ENCODE measurements around the gene LRP1B.

The LRP1B gene

DNA sequence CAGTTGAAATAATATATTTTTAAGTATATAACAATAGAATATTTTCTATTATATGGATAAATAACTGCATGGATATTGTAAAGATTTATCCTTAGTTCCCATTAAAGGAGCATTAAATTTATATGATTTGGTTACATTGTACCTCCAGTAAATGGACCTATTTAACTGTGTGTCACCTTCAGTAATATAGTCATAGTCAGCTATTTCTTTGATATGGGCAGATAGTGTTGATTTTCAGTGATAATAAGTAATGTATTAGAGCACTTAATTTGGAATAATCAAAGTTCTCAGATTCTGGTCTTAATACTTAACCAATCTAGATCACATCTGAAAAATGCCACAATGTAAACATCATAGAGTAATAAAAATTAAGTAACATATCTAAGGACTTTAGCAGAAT lies 1823.3 kb downstream of the LRP1B start:
- Histone ChIP-seq H3K9me2 (replicated peaks; ENCODE audit: low read depth, low read length) (no peaks in the 10 kb centered on the region), H3K4me3 (ENCODE audit: low read length, poor library complexity, severe bottlenecking) (no peak overlapping the region), H3F3A (ENCODE audit: low read depth) (no peaks in the 10 kb centered on the region), H3K79me2 (ENCODE audit: insufficient read depth, low read length) (no peaks in the 10 kb centered on the region), H2AFZ (ENCODE audit: low read length) (no peak overlapping the region), H4K20me1 (ENCODE audit: insufficient read depth, low read length, poor library complexity, severe bottlenecking) (no peaks in the 10 kb centered on the region), H3K9ac (ENCODE audit: low read depth, low read length, poor library complexity, severe bottlenecking) (no peak overlapping the region), H3K27me3 (ENCODE audit: insufficient read depth, low read length, poor library complexity, severe bottlenecking) (no peaks in the 10 kb centered on the region), H3K4me1 (ENCODE audit: insufficient read depth, low read length, poor library complexity, severe bottlenecking) (no peaks in the 10 kb centered on the region), H3K9me3 (ENCODE audit: insufficient read depth, low read depth, low read length) (no peaks in the 10 kb centered on the region), H3K36me3 (ENCODE audit: insufficient read depth, low read length) (no peaks in the 10 kb centered on the region), H3K4me2 (ENCODE audit: low read depth, low read length, poor library complexity, severe bottlenecking) (no peak overlapping the region)
- TF ChIP-seq, protein P1, sequence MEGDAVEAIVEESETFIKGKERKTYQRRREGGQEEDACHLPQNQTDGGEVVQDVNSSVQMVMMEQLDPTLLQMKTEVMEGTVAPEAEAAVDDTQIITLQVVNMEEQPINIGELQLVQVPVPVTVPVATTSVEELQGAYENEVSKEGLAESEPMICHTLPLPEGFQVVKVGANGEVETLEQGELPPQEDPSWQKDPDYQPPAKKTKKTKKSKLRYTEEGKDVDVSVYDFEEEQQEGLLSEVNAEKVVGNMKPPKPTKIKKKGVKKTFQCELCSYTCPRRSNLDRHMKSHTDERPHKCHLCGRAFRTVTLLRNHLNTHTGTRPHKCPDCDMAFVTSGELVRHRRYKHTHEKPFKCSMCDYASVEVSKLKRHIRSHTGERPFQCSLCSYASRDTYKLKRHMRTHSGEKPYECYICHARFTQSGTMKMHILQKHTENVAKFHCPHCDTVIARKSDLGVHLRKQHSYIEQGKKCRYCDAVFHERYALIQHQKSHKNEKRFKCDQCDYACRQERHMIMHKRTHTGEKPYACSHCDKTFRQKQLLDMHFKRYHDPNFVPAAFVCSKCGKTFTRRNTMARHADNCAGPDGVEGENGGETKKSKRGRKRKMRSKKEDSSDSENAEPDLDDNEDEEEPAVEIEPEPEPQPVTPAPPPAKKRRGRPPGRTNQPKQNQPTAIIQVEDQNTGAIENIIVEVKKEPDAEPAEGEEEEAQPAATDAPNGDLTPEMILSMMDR (conservative IDR thresholded peaks at IDR 0.05; ENCODE audit: low read length) = no peak
- TF ChIP-seq EZH2phosphoT487 (IDR thresholded peaks at IDR 0.05; ENCODE audit: borderline replicate concordance) = no peak

DNA sequence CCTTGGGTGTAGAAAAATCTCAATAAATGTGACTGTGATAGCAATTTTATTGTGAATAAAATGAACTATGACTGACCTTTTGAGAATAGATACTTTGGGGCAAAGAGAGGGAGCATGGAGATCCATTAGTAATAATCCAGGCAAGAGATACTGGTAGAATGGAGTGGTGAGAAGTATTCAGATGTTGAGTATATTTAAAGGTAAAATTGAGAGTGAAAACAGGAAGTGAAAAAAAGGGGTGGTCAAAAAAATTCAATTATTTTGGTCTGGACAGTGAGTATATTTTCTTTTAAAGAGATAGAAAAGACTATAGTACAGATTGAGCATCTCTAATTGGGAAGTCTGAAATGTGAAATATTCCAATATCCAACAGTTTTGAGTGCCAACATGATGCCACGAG lies 1835.0 kb downstream of the LRP1B start:
- no peak overlapping the region for H2AFZ ChIP-seq (ENCODE audit: low read length)
- H3K36me3 ChIP-seq (ENCODE audit: insufficient read depth, low read length) = no peaks in the 10 kb centered on the region
- H3K9me2 ChIP-seq (replicated peaks; ENCODE audit: low read depth, low read length) = no peaks in the 10 kb centered on the region
- H4K20me1 ChIP-seq (ENCODE audit: insufficient read depth, low read length, poor library complexity, severe bottlenecking) = no peaks in the 10 kb centered on the region
- H3K4me3 ChIP-seq (ENCODE audit: low read length, poor library complexity, severe bottlenecking) = no peak overlapping the region
- no peaks in the 10 kb centered on the region for H3K79me2 ChIP-seq (ENCODE audit: insufficient read depth, low read length)
- no peaks in the 10 kb centered on the region for H3K27me3 ChIP-seq (ENCODE audit: insufficient read depth, low read length, poor library complexity, severe bottlenecking)
- no peaks in the 10 kb centered on the region for H3K9me3 ChIP-seq (ENCODE audit: insufficient read depth, low read depth, low read length)
- H3K9ac ChIP-seq (ENCODE audit: low read depth, low read length, poor library complexity, severe bottlenecking) = no peak overlapping the region
- H3F3A ChIP-seq (ENCODE audit: low read depth) = no peaks in the 10 kb centered on the region
- H3K4me1 ChIP-seq (ENCODE audit: insufficient read depth, low read length, poor library complexity, severe bottlenecking) = no peaks in the 10 kb centered on the region
- H3K4me2 ChIP-seq (ENCODE audit: low read depth, low read length, poor library complexity, severe bottlenecking) = no peak overlapping the region
- TF ChIP-seq, protein P1 (conservative IDR thresholded peaks at IDR 0.05; ENCODE audit: low read length) = no peak
- no peak for TF ChIP-seq EZH2phosphoT487 (IDR thresholded peaks at IDR 0.05; ENCODE audit: borderline replicate concordance)

DNA sequence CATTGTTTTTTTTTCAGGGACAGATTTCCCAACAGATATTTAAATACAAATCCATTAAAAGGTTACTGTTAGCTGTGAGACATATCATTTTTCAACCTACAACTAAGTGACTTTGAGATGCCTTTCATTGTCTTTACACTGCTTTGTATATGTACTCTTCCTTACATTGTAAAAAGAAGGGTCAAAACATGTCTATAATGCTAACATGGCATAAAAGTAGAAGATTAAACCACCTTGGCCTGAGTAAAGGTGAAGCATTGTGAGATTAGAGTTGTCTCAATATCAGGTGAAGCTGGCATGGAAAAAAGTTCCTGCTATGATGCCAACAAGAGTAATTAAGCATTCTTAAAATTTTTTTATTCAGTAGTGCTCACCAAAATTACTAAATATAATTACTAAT lies 1842.1 kb downstream of the LRP1B start:
- Histone ChIP-seq H3K9me3 (ENCODE audit: insufficient read depth, low read depth, low read length) (no peaks in the 10 kb centered on the region), H3K4me1 (ENCODE audit: insufficient read depth, low read length, poor library complexity, severe bottlenecking) (no peaks in the 10 kb centered on the region), H2AFZ (ENCODE audit: low read length) (no peak overlapping the region), H3K9ac (ENCODE audit: low read depth, low read length, poor library complexity, severe bottlenecking) (no peak overlapping the region), H3K4me3 (ENCODE audit: low read length, poor library complexity, severe bottlenecking) (no peak overlapping the region), H4K20me1 (ENCODE audit: insufficient read depth, low read length, poor library complexity, severe bottlenecking) (no peaks in the 10 kb centered on the region), H3K79me2 (ENCODE audit: insufficient read depth, low read length) (no peaks in the 10 kb centered on the region), H3F3A (ENCODE audit: low read depth) (no peaks in the 10 kb centered on the region), H3K4me2 (ENCODE audit: low read depth, low read length, poor library complexity, severe bottlenecking) (no peak overlapping the region), H3K36me3 (ENCODE audit: insufficient read depth, low read length) (no peaks in the 10 kb centered on the region), H3K9me2 (replicated peaks; ENCODE audit: low read depth, low read length) (no peaks in the 10 kb centered on the region), H3K27me3 (ENCODE audit: insufficient read depth, low read length, poor library complexity, severe bottlenecking) (no peaks in the 10 kb centered on the region)
- TF ChIP-seq, protein P1 (conservative IDR thresholded peaks at IDR 0.05; ENCODE audit: low read length) = no peak
- TF ChIP-seq EZH2phosphoT487 (IDR thresholded peaks at IDR 0.05; ENCODE audit: borderline replicate concordance) = no peak
